Neural progenitor cell (in vitro differentiated cells): ENCODE measurements around the gene MYH7B. TPM values are rescaled to one million over a fixed set of nuclear protein-coding genes. Genes with fewer than 3 reads are reported as not detected.

Experiments used
- DNase-seq: peaks from one replicate; pipeline ENCODE4 v3.0.0-alpha.2; 2016; ENCODE audit warnings: low spot score
- H2AFZ ChIP-seq: fragments of 200-600 bp; sonication (generic); replicated peaks from 2 replicates; pipeline ENCODE4 v1.6.1; 2016; ENCODE audit warnings: antibody characterized with exemption
- H3F3A ChIP-seq: fragments of 200-600 bp; sonication (generic); 2 replicates; pipeline ENCODE4 v1.6.1; 2016; ENCODE audit warnings: antibody characterized with exemption, low read depth
- H3K27ac ChIP-seq: fragments of 200-600 bp; sonication (generic); 2 replicates; pipeline ENCODE4 v1.5.1; 2016; ENCODE audit warnings: mild to moderate bottlenecking
- H3K27me3 ChIP-seq: fragments of 200-600 bp; sonication (generic); 2 replicates; pipeline ENCODE4 v1.6.1; 2016; ENCODE audit warnings: mild to moderate bottlenecking, moderate library complexity
- H3K36me3 ChIP-seq: fragments of 200-600 bp; sonication (generic); 2 replicates; pipeline ENCODE4 v1.5.1; 2016
- H3K4me1 ChIP-seq: fragments of 200-600 bp; sonication (generic); 2 replicates; pipeline ENCODE4 v1.6.1; 2016; ENCODE audit warnings: mixed run types
- H3K4me2 ChIP-seq: fragments of 200-600 bp; sonication (generic); 2 replicates; pipeline ENCODE4 v1.6.1; 2016
- H3K4me3 ChIP-seq: fragments of 200-600 bp; sonication (generic); 2 replicates; pipeline ENCODE4 v1.5.1; 2016
- H3K79me2 ChIP-seq: fragments of 200-600 bp; sonication (generic); 2 replicates; pipeline ENCODE4 v1.6.1; 2016; ENCODE audit warnings: low read depth
- H3K9ac ChIP-seq: fragments of 200-600 bp; sonication (generic); 2 replicates; pipeline ENCODE4 v1.6.1; 2016
- H3K9me3 ChIP-seq: fragments of 200-600 bp; sonication (generic); 2 replicates; pipeline ENCODE4 v1.5.1; 2016; ENCODE audit warnings: low read depth
- H4K20me1 ChIP-seq: fragments of 200-600 bp; sonication (generic); 2 replicates; pipeline ENCODE4 v1.6.1; 2016; ENCODE audit warnings: low read depth
- H3K27ac Mint-ChIP-seq: 3 replicates; pipeline ENCODE4 v1.8.0; 2021; ENCODE audit warnings: mixed read lengths
- H3K27me3 Mint-ChIP-seq: 2 replicates; pipeline ENCODE4 v1.8.0; 2022; ENCODE audit warnings: low read depth, mild to moderate bottlenecking, inconsistent platforms, moderate library complexity, mixed read lengths; ENCODE audit not compliant: insufficient read depth
- H3K36me3 Mint-ChIP-seq: 3 replicates; pipeline ENCODE4 v1.8.0; 2021; ENCODE audit warnings: mixed read lengths
- H3K4me1 Mint-ChIP-seq: 3 replicates; pipeline ENCODE4 v1.8.0; 2021; ENCODE audit warnings: mixed read lengths
- H3K4me3 Mint-ChIP-seq: 3 replicates; pipeline ENCODE4 v1.8.0; 2021; ENCODE audit warnings: mild to moderate bottlenecking, moderate library complexity, mixed read lengths
- H3K9me3 Mint-ChIP-seq: 3 replicates; pipeline ENCODE4 v1.8.0; 2020; ENCODE audit warnings: mixed read lengths
- EZH2 ChIP-seq: fragments of 200-600 bp; sonication (generic); IDR thresholded peaks from 2 replicates; pipeline ENCODE4 v1.6.1; 2017; ENCODE audit warnings: antibody characterized with exemption, mild to moderate bottlenecking, moderate library complexity
- EZH2phosphoT487 ChIP-seq: fragments of 200-600 bp; sonication (generic); IDR thresholded peaks from 2 replicates; pipeline ENCODE4 v1.6.1; 2017; ENCODE audit warnings: antibody characterized with exemption
- total RNA-seq: library from RNA; depleted of rRNA; stranded (reverse); fragments of >200 nt; gene quantifications from 2 replicates; pipeline ENCODE4 v1.2.3, GENCODE V29; 2015; ENCODE audit warnings: low replicate concordance
- TF ChIP-seq, protein P1 (sequence below): fragments of 200-600 bp; sonication (generic); IDR thresholded peaks from 2 replicates; pipeline ENCODE4 v1.5.1; 2017; ENCODE audit warnings: antibody characterized with exemption, mild to moderate bottlenecking

The MYH7B gene
- total RNA-seq, 1 donor from 2014 or later: not detected

DNA sequence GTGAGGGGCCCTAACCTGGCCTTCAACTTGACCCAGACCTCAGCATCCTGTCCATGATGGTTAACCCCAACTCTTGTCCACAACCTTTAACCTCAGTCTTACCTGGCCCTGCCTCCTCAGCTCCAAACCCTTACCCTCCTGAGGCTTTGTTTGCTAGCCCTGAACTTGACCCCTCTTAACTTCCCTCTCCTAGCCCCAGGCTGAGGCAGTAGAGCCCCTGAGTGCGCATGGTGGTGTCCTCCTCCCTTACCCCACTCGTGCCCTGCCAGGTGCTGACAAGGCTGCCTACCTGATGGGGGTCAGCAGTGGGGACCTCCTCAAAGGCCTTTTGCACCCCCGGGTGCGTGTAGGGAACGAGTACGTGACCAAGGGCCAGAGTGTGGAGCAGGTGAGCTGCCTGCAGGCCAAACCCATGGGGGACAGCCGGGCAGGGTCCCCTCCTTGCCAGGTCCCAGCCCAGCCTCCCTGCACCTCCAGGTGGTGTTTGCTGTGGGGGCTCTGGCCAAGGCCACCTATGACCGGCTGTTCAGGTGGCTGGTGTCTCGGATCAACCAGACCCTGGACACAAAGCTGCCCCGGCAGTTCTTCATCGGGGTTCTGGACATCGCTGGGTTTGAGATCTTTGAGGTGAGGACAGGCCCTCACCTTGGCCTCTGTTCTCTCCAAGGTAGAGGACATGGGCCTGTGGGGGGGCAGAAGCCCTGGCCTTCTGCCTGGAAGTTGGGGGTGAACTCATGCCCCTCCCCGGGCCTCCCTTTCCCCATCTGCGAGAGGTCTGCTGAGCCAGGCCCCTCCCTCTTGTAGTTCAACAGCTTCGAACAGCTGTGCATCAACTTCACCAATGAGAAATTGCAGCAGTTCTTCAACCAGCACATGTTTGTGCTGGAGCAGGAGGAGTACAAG is 31.9 kb downstream of the MYH7B start:
- Histone ChIP-seq H3K4me1 (peaks cover 20% of the 10 kb centered on the region), H3K27me3 (peaks cover 18% of the 10 kb centered on the region), H2AFZ (no peak overlapping the region), H3K36me3 (no peaks in the 10 kb centered on the region), H3K9ac (no peak overlapping the region), H3K4me3 (no peak overlapping the region), H3F3A (peaks cover 8% of the 10 kb centered on the region), H3K4me2 (no peak overlapping the region), H3K79me2 (no peaks in the 10 kb centered on the region), H4K20me1 (no peaks in the 10 kb centered on the region), H3K27ac (no peak overlapping the region), H3K9me3 (no peaks in the 10 kb centered on the region)
- no peak for TF ChIP-seq EZH2phosphoT487
- TF ChIP-seq EZH2: no peak
- H3K36me3 Mint-ChIP-seq: no peaks in the 10 kb centered on the region
- H3K4me3 Mint-ChIP-seq: no peak overlapping the region
- H3K27ac Mint-ChIP-seq: no peak overlapping the region
- peaks cover 22% of the 10 kb centered on the region for H3K4me1 Mint-ChIP-seq
- peaks cover 11% of the 10 kb centered on the region for H3K27me3 Mint-ChIP-seq
- H3K9me3 Mint-ChIP-seq: no peaks in the 10 kb centered on the region
- DNase-seq: no peak

GRCh38 chr20:34988191-34988540 is 32.5 kb downstream of the MYH7B start:
- no peak overlapping the region for H3K4me3 Mint-ChIP-seq
- H3K4me2 ChIP-seq: no peak overlapping the region
- no peak for TF ChIP-seq EZH2phosphoT487
- TF ChIP-seq EZH2: no peak
- TF ChIP-seq, protein P1, sequence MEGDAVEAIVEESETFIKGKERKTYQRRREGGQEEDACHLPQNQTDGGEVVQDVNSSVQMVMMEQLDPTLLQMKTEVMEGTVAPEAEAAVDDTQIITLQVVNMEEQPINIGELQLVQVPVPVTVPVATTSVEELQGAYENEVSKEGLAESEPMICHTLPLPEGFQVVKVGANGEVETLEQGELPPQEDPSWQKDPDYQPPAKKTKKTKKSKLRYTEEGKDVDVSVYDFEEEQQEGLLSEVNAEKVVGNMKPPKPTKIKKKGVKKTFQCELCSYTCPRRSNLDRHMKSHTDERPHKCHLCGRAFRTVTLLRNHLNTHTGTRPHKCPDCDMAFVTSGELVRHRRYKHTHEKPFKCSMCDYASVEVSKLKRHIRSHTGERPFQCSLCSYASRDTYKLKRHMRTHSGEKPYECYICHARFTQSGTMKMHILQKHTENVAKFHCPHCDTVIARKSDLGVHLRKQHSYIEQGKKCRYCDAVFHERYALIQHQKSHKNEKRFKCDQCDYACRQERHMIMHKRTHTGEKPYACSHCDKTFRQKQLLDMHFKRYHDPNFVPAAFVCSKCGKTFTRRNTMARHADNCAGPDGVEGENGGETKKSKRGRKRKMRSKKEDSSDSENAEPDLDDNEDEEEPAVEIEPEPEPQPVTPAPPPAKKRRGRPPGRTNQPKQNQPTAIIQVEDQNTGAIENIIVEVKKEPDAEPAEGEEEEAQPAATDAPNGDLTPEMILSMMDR: no peak

GRCh38 chr20:34989118-34989517 is 33.5 kb downstream of the MYH7B start:
- H4K20me1 ChIP-seq: no peaks in the 10 kb centered on the region
- H3K79me2 ChIP-seq: no peaks in the 10 kb centered on the region
- peaks cover 6% of the 10 kb centered on the region for H3K4me1 ChIP-seq
- H3K9ac ChIP-seq: no peak overlapping the region
- H3K4me1 Mint-ChIP-seq: peaks cover 12% of the 10 kb centered on the region
- H3K27me3 ChIP-seq: peaks cover 3% of the 10 kb centered on the region
- no peaks in the 10 kb centered on the region for H3K36me3 Mint-ChIP-seq
- no peaks in the 10 kb centered on the region for H3K9me3 ChIP-seq
- H3K4me3 ChIP-seq: no peak overlapping the region
- no peaks in the 10 kb centered on the region for H3K36me3 ChIP-seq
- peaks cover 11% of the 10 kb centered on the region for H3K27me3 Mint-ChIP-seq
- no peak overlapping the region for H3K4me3 Mint-ChIP-seq
- DNase-seq: no peak
- no peak overlapping the region for H3K27ac ChIP-seq
- H3K27ac Mint-ChIP-seq: no peak overlapping the region
- no peaks in the 10 kb centered on the region for H3K9me3 Mint-ChIP-seq
- TF ChIP-seq, protein P1: no peak
- TF ChIP-seq EZH2: no peak
- no peak for TF ChIP-seq EZH2phosphoT487
- H3F3A ChIP-seq: no peaks in the 10 kb centered on the region
- H2AFZ ChIP-seq: no peak overlapping the region
- H3K4me2 ChIP-seq: no peak overlapping the region

More at GRCh38 chr20:34988191-34988540, 32.5 kb downstream of the MYH7B start:
- Histone ChIP-seq H3K9me3 (no peaks in the 10 kb centered on the region), H3K4me1 (peaks cover 15% of the 10 kb centered on the region), H4K20me1 (no peaks in the 10 kb centered on the region), H3K4me3 (no peak overlapping the region), H3K27me3 (peaks cover 12% of the 10 kb centered on the region), H3K9ac (no peak overlapping the region), H3K36me3 (no peaks in the 10 kb centered on the region), H3K27ac (no peak overlapping the region), H3F3A (peaks cover 2% of the 10 kb centered on the region), H3K79me2 (no peaks in the 10 kb centered on the region), H2AFZ (no peak overlapping the region)
- H3K36me3 Mint-ChIP-seq: no peaks in the 10 kb centered on the region
- no peak overlapping the region for H3K27ac Mint-ChIP-seq
- H3K9me3 Mint-ChIP-seq: no peaks in the 10 kb centered on the region
- H3K4me1 Mint-ChIP-seq: peaks cover 19% of the 10 kb centered on the region
- H3K27me3 Mint-ChIP-seq: peaks cover 11% of the 10 kb centered on the region
- DNase-seq: no peak

DNA sequence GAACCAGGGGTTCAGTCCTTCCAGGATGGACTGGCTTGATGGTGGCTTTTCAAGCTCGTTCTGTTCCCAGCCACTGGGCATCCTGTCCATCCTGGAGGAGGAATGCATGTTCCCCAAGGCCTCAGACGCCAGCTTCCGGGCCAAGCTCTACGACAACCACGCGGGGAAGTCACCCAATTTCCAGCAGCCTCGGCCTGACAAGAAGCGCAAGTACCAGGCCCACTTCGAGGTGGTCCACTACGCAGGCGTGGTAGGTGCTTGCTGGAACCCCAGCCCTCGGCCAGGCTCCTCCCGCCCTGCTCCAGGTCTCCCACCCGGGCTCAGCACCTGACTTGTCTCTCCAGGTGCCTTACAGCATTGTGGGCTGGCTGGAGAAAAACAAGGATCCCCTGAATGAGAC is 34.0 kb downstream of the MYH7B start:
- Histone ChIP-seq H3K9ac (no peak overlapping the region), H3K4me2 (no peak overlapping the region), H3K36me3 (no peaks in the 10 kb centered on the region), H3K4me3 (no peak overlapping the region), H4K20me1 (no peaks in the 10 kb centered on the region), H3K27ac (no peak overlapping the region), H2AFZ (no peak overlapping the region), H3K9me3 (no peaks in the 10 kb centered on the region), H3K79me2 (no peaks in the 10 kb centered on the region), H3K27me3 (no peaks in the 10 kb centered on the region), H3F3A (no peaks in the 10 kb centered on the region), H3K4me1 (peaks cover under 1% of the 10 kb centered on the region)
- peaks cover 11% of the 10 kb centered on the region for H3K27me3 Mint-ChIP-seq
- TF ChIP-seq, protein P1: no peak
- H3K27ac Mint-ChIP-seq: no peak overlapping the region
- H3K9me3 Mint-ChIP-seq: no peaks in the 10 kb centered on the region
- H3K36me3 Mint-ChIP-seq: no peaks in the 10 kb centered on the region
- no peak overlapping the region for H3K4me3 Mint-ChIP-seq
- peaks cover 11% of the 10 kb centered on the region for H3K4me1 Mint-ChIP-seq
- DNase-seq: no peak
